Esophagus squamous epithelium (tissue), 5 donors: ENCODE measurements around the gene KLHL6. TPM values are rescaled to one million over a fixed set of nuclear protein-coding genes. Genes with fewer than 3 reads are reported as not detected.

Experiments used
- DNase-seq: peaks from one replicate; lab custom pipeline; 2025; lab: John Stamatoyannopoulos, UW
- H3K27ac ChIP-seq, 4 donors: fragments of 200-600 bp; sonication (generic); one replicate each; pipeline ENCODE4 v1.5.1; 2016 to 2019; ENCODE audit warnings: mild to moderate bottlenecking in 1 of 4
- H3K27me3 ChIP-seq, 4 donors: fragments of 200-600 bp; sonication (generic); 1 replicate in 3 of 4; 2 replicates in 1 of 4; pipeline versions ENCODE4 v1.5.1 to v1.6.0; 2017 to 2021; ENCODE audit warnings: antibody characterized with exemption in 1 of 4
- H3K36me3 ChIP-seq, 3 donors: fragments of 200-600 bp; sonication (generic); one replicate each; pipeline ENCODE4 v1.5.1; 2016 to 2019
- H3K4me1 ChIP-seq, 3 donors: fragments of 200-600 bp; sonication (generic); one replicate each; pipeline ENCODE4 v1.5.1; 2017 to 2019
- H3K4me3 ChIP-seq, 4 donors: fragments of 200-600 bp; sonication (generic); 1 replicate in 3 of 4; 2 replicates in 1 of 4; pipeline ENCODE4 v1.5.1; 2016 to 2019; ENCODE audit warnings: mild to moderate bottlenecking in 2 of 4, moderate library complexity in 1 of 4
- H3K9me3 ChIP-seq, 3 donors: fragments of 200-600 bp; sonication (generic); one replicate each; pipeline ENCODE4 v1.5.1; 2016 to 2019
- POLR2A ChIP-seq, 4 donors: fragments of 450-650 bp; IDR thresholded peaks; one replicate each; pipeline ENCODE4 v1.6.1; 2017; ENCODE audit warnings: antibody characterized with exemption in 4 of 4, mild to moderate bottlenecking in 4 of 4, moderate library complexity in 3 of 4
- WGBS, 2 donors: methylation state at CpG; one replicate each; pipeline ENCODE4 v1.1.5; 2018; 5-methylcytosine and 5-hydroxymethylcytosine counted together
- intact Hi-C: fragments of 100-400 bp; cut with DNase I; formaldehyde crosslinking; loops from one replicate; pipeline ENCODE4 v1.15.0; 2022
- total RNA-seq, 4 donors: library from RNA; depleted of rRNA; stranded (reverse); fragments of >200 nt; gene quantifications; one replicate each; pipeline ENCODE4 v1.1.0, GENCODE V29; 2016
- TF ChIP-seq, protein P1 (sequence below), 6 experiments: fragments of 450-650 bp in 4 of 6; fragments of 200-600 bp in 2 of 6; sonication (generic) in 2 of 6; IDR thresholded peaks; one replicate each; pipeline ENCODE4 v1.5.1; 2016 to 2019; ENCODE audit warnings: antibody characterized with exemption in 6 of 6, mild to moderate bottlenecking in 4 of 6, moderate library complexity in 4 of 6
- donor health status: DM: yes; HTN: yes; CAD: no.

Gene KLHL6
- total RNA-seq = 1 to 10 TPM in 2 of 4 donors, under 1 TPM in 1, not detected in 1; 0.66 to 2.7 (median 1.8) TPM

DNA sequence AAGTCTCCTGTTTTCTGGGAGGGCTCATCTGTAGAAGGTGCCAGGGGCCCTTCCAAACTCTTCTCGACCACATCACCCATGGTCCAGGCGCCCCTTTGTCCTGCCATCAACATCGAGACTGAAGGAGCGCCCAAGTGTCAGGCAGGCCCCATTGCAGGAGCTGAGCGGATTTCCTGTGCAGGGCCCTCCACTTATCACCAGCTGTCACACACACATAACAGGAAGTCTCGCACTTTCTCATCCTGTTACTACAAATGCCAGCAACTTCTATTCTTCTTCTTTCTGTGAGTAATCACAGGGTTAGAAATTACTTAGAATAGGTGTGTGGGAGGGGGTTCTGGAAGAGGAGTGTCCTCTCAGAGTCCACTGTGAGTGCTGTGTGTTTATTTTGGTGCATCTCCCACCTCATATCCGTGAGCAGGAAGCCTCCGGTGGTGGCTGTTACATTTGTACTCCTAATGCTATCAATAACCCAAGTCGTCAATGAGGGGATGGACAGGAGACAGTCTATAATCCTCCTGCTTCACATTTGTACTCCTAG, at the start of gene KLHL6:
Gene KLHL6, minus strand, starts transcription at position 166 of the 541 bp plus-strand sequence. Its CDS starts 53 bp downstream, at position 113.
- H3K27ac ChIP-seq = peak within 1 kb of the TSS; percentile 30 to 77 (median 64)
- H3K4me3 ChIP-seq = peak within 1 kb of the TSS in 3 of 4 donors; percentile 13 to 49 (median 35)
- H3K9me3 ChIP-seq = no peaks in the 10 kb centered on the region
- H3K4me1 ChIP-seq = peaks cover 0 to 10% (median 4%) of the 10 kb centered on the region in 3 donors
- intact Hi-C loops = no loop called here
- no peaks in the 10 kb centered on the region for H3K36me3 ChIP-seq
- DNase-seq = no peak
- WGBS, 2 donors = 39 to 69% methylated on average over 8 to 9 of the region's 9 CpGs
- H3K27me3 ChIP-seq = no peaks in the 10 kb centered on the region
- TF ChIP-seq, protein P1, sequence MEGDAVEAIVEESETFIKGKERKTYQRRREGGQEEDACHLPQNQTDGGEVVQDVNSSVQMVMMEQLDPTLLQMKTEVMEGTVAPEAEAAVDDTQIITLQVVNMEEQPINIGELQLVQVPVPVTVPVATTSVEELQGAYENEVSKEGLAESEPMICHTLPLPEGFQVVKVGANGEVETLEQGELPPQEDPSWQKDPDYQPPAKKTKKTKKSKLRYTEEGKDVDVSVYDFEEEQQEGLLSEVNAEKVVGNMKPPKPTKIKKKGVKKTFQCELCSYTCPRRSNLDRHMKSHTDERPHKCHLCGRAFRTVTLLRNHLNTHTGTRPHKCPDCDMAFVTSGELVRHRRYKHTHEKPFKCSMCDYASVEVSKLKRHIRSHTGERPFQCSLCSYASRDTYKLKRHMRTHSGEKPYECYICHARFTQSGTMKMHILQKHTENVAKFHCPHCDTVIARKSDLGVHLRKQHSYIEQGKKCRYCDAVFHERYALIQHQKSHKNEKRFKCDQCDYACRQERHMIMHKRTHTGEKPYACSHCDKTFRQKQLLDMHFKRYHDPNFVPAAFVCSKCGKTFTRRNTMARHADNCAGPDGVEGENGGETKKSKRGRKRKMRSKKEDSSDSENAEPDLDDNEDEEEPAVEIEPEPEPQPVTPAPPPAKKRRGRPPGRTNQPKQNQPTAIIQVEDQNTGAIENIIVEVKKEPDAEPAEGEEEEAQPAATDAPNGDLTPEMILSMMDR (IDR thresholded peaks at IDR 0.05) = no peak
- peak in 2 of 4 donors; percentile 32 to 75 for TF ChIP-seq POLR2A (IDR thresholded peaks at IDR 0.05)

DNA sequence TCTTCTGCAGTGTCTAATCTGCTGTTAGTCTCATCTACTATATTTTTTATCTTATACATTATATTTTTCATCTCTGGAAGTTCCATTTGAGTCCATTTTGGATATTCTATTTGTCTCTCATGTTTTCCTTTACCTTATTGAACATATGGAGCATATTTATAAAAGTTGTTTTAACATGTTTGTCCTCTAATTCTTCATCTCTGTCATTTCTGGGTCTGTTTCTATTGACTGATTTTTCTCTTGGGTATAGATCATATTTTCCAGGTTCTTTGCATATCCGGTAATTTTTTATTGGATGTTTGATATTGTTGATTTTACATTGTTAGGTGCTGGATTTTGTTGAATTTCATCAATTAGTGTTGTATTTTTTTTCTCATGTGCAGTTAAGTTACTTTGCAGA, 42.5 kb upstream of the KLHL6 start:
- DNase-seq = no peak
- TF ChIP-seq, protein P1 (IDR thresholded peaks at IDR 0.05) = no peak
- no peak for TF ChIP-seq POLR2A (IDR thresholded peaks at IDR 0.05)
- Histone ChIP-seq H3K36me3 (no peaks in the 10 kb centered on the region), H3K27me3 (no peaks in the 10 kb centered on the region), H3K4me1 (no peaks in the 10 kb centered on the region), H3K4me3 (no peak overlapping the region), H3K27ac (no peak overlapping the region), H3K9me3 (peaks cover 0 to 13% (median 8%) of the 10 kb centered on the region in 3 donors)
- intact Hi-C loops = no loop called here
- 20 to 89% methylated on average over 1 of the region's 1 CpG for WGBS, 2 donors

DNA sequence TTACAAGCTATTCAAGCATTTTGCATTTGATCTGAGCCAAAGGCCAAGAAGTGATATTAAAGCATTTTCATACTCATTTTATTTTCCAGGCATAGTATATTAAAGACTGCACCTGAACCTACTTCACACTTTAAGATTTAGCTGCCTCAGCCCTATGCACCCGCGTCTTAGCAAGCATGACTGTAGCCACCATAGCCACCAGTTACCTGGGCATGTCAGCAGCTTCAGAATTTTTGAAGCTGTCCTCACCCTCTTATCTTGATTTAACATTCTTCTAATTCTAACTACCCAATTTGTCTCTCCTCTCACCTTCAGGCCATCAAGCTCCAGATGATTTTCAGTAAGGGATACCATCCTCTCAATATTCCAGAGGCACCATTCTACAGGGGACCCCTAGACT, 39.1 kb upstream of the KLHL6 start:
- TF ChIP-seq, protein P1 (IDR thresholded peaks at IDR 0.05) = no peak
- TF ChIP-seq POLR2A (IDR thresholded peaks at IDR 0.05) = no peak
- WGBS, 2 donors = 100% methylated on average over 2 of the region's 2 CpGs
- Histone ChIP-seq H3K4me3 (no peak overlapping the region), H3K27me3 (no peaks in the 10 kb centered on the region), H3K4me1 (no peaks in the 10 kb centered on the region), H3K36me3 (no peaks in the 10 kb centered on the region), H3K9me3 (peaks cover 0 to 13% (median 8%) of the 10 kb centered on the region in 3 donors), H3K27ac (no peak overlapping the region)
- no peak for DNase-seq
- intact Hi-C loops = no loop called here

- H3K27ac ChIP-seq = no peak overlapping the region
- 86 to 89% methylated on average over 1 of the region's 7 CpGs for WGBS, 2 donors
- H3K4me3 ChIP-seq = no peak overlapping the region
- DNase-seq = no peak
- H3K4me1 ChIP-seq = no peaks in the 10 kb centered on the region
- H3K27me3 ChIP-seq = no peaks in the 10 kb centered on the region
- intact Hi-C loops = no loop called here
- peaks cover 0 to 5% (median 0%) of the 10 kb centered on the region in 3 donors for H3K9me3 ChIP-seq
- TF ChIP-seq, protein P1 (IDR thresholded peaks at IDR 0.05) = no peak
- TF ChIP-seq POLR2A (IDR thresholded peaks at IDR 0.05) = no peak
- no peaks in the 10 kb centered on the region for H3K36me3 ChIP-seq
These were observed 37.3 kb upstream of the KLHL6 start for GRCh38 chr3:183592821-183593220.

GRCh38 chr3:183591881-183592521, 36.5 kb upstream of the KLHL6 start:
- H3K4me3 ChIP-seq = no peak overlapping the region
- H3K27me3 ChIP-seq = no peaks in the 10 kb centered on the region
- H3K36me3 ChIP-seq = no peaks in the 10 kb centered on the region
- DNase-seq = no peak
- intact Hi-C loops = no loop called here
- no peak overlapping the region for H3K27ac ChIP-seq
- peaks cover 0 to 2% (median under 1%) of the 10 kb centered on the region in 3 donors for H3K4me1 ChIP-seq
- TF ChIP-seq, protein P1 (IDR thresholded peaks at IDR 0.05) = peak in 1 of 6 experiments; percentile 15
- TF ChIP-seq POLR2A (IDR thresholded peaks at IDR 0.05) = no peak
- WGBS, 2 donors = 38 to 49% methylated on average over 6 of the region's 6 CpGs
- H3K9me3 ChIP-seq = no peaks in the 10 kb centered on the region
